Suprapubic skin (tissue), 4 donors: ENCODE results near the gene SLC49A4. TPM values are rescaled to one million over a fixed set of nuclear protein-coding genes. Genes with fewer than 3 reads are reported as not detected.

Source experiments
- DNase-seq, 2 donors: peaks; one replicate each; pipeline ENCODE4 v3.0.0-alpha.2; 2019; ENCODE audit warnings: low spot score in 2 of 2
- H3K27ac ChIP-seq: fragments of 200-600 bp; sonication (generic); one replicate; pipeline ENCODE4 v1.5.1; 2019
- H3K27me3 ChIP-seq: fragments of 200-600 bp; sonication (generic); one replicate; pipeline ENCODE4 v1.5.1; 2019
- H3K36me3 ChIP-seq: fragments of 200-600 bp; sonication (generic); one replicate; pipeline ENCODE4 v1.5.1; 2019
- H3K4me1 ChIP-seq: fragments of 200-600 bp; sonication (generic); one replicate; pipeline ENCODE4 v1.5.1; 2019
- H3K4me3 ChIP-seq: fragments of 200-600 bp; sonication (generic); one replicate; pipeline ENCODE4 v1.5.1; 2019; ENCODE audit warnings: mild to moderate bottlenecking
- H3K9me3 ChIP-seq: fragments of 200-600 bp; sonication (generic); one replicate; pipeline ENCODE4 v1.5.1; 2019
- CTCF ChIP-seq, 2 donors: fragments of 200-600 bp in 1 of 2; fragments of 450-650 bp in 1 of 2; sonication (generic) in 1 of 2; IDR thresholded peaks; one replicate each; pipeline ENCODE4 v1.5.1; 2016 to 2019; ENCODE audit warnings: antibody characterized with exemption in 2 of 2, mild to moderate bottlenecking in 1 of 2, moderate library complexity in 1 of 2
- EP300 ChIP-seq: sonication (generic); formaldehyde crosslinking; IDR thresholded peaks from one replicate; pipeline ENCODE4 v1.6.1; 2017; ENCODE audit warnings: antibody characterized with exemption
- POLR2A ChIP-seq, 2 donors: fragments of 450-650 bp; IDR thresholded peaks; one replicate each; pipeline ENCODE4 v1.6.1; 2017; ENCODE audit warnings: antibody characterized with exemption in 2 of 2, mild to moderate bottlenecking in 2 of 2, moderate library complexity in 2 of 2
- POLR2AphosphoS5 ChIP-seq, 3 donors: sonication (generic); formaldehyde crosslinking; IDR thresholded peaks; one replicate each; pipeline ENCODE4 v1.6.1; 2017; ENCODE audit warnings: antibody characterized with exemption in 3 of 3
- WGBS: methylation state at CpG from one replicate; pipeline ENCODE4 v1.1.5; 2018; 5-methylcytosine and 5-hydroxymethylcytosine counted together
- total RNA-seq, 4 donors: library from RNA; depleted of rRNA; stranded (reverse); fragments of >200 nt; gene quantifications; one replicate each; pipeline ENCODE4 v1.1.0, GENCODE V29; 2016

SLC49A4 gene
- total RNA-seq, 4 donors from 2014 or later, result 20.9 to 34.0 (median 32.1) TPM

- no peak for TF ChIP-seq CTCF (IDR thresholded peaks at IDR 0.05)
- TF ChIP-seq POLR2AphosphoS5 (IDR thresholded peaks at IDR 0.05), result no peak
- TF ChIP-seq POLR2A (IDR thresholded peaks at IDR 0.05), result no peak
- TF ChIP-seq EP300, result no peak
- no peak overlapping the region for H3K4me3 ChIP-seq
- no peak overlapping the region for H3K27ac ChIP-seq
- 96% methylated on average over 2 of the region's 2 CpGs for WGBS
- H3K4me1 ChIP-seq, result peaks cover 5% of the 10 kb centered on the region
- no peaks in the 10 kb centered on the region for H3K9me3 ChIP-seq
- no peak for DNase-seq
- peaks cover 33% of the 10 kb centered on the region for H3K36me3 ChIP-seq
- no peaks in the 10 kb centered on the region for H3K27me3 ChIP-seq
Measured at GRCh38 chr3:122755491-122755890, 39.4 kb upstream of the SLC49A4 start.

DNA sequence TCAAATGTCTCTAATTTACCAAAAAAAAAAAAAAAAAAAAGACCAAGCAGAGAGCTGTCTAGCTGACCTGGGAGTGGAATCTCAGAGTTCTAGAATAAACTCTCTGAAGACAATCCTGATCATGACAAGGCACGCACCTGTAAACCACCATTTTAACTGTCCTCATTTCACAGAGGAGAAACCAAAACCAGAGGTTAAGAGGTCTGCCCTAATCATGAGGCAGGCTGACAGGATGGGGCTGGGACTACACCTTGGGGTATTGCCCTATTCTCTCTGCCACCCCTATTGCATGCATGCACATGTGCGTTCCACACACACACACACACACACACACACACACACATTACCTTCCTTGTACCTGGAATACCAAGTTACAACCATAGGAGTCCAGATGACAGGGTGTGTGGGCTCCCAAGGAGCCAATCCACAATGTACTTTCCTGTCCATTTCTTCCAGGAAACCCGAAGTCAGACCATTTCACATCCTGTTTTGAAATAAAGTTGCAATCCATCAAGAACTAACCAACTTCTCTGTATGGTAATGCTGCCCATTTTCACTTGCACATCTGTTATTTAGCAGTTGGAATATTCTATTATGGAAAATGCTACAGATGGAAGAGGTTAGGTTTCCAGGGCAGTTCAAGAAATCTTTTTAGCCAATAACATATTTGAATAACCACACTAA lies 35.9 kb upstream of the SLC49A4 start:
- Histone ChIP-seq H3K36me3 (peaks cover 11% of the 10 kb centered on the region), H3K27me3 (no peaks in the 10 kb centered on the region), H3K9me3 (no peaks in the 10 kb centered on the region), H3K27ac (no peak overlapping the region), H3K4me1 (peaks cover 5% of the 10 kb centered on the region), H3K4me3 (no peak overlapping the region)
- TF ChIP-seq POLR2A (IDR thresholded peaks at IDR 0.05) (no peak), CTCF (IDR thresholded peaks at IDR 0.05) (no peak), EP300 (no peak), POLR2AphosphoS5 (IDR thresholded peaks at IDR 0.05) (no peak)
- 77% methylated on average over 3 of the region's 3 CpGs for WGBS
- DNase-seq, result no peak

DNA sequence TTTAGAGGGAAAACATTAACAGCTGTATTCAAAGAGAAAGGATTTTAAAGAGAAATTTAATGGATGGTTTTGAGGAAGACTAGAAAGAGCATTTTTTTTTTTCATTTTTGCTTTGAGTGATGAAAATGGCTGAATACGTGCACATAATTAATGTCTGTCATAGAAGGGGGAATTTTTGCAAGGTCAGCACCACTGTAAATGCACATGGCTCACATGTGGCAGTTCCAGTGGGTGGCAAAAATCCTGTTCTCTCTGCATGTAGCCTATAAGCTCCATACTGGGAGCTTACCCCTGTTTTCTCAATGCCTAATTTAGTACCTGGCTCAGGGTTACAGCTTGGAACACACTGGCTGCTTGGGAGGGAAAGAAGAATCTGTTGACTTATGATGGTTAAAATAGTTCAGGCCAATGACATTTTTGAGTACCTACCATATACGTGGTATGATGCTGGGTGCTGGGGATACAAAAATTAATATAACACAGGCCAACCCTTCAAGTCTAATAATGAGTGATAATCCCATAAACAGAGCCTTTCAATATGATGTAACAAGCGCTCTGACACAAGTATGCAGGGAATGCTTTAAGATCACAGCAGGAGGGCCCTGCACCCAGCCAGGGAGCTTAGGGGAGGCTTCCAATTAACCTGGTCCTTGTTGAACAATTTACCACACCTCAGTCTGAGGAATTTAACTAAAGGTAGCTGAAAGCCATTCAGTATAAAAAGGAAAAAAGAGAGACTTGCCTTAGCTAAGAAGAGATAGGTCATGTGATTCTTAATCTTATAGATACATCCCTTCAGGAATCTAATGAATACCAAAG lies 34.2 kb upstream of the SLC49A4 start:
- Histone ChIP-seq H3K4me1 (peaks cover 5% of the 10 kb centered on the region), H3K36me3 (no peaks in the 10 kb centered on the region), H3K9me3 (no peaks in the 10 kb centered on the region), H3K27ac (no peak overlapping the region), H3K27me3 (no peaks in the 10 kb centered on the region), H3K4me3 (no peak overlapping the region)
- TF ChIP-seq POLR2A (IDR thresholded peaks at IDR 0.05), result no peak
- TF ChIP-seq EP300, result no peak
- no peak for TF ChIP-seq POLR2AphosphoS5 (IDR thresholded peaks at IDR 0.05)
- TF ChIP-seq CTCF (IDR thresholded peaks at IDR 0.05), result no peak
- WGBS, result 84% methylated on average over 3 of the region's 3 CpGs
- no peak for DNase-seq

DNA sequence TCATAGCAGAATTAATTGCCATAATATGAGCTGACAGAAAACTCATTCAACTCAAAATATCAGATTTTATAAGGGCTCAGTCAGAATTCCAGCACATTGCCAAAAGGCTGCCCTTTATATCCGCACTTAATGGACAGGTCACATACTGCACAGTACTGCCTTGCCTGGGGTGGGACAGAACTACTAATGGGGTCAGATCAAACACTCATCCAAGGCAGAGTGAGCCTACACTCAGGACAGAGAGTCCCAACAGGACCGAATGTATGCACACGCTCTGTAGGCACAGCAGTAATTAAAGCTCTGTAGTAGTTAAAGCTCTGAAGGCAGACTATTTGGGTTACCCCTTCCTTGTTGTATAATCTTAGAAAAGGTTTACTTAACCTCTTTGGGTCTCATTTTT lies 28.4 kb upstream of the SLC49A4 start:
- WGBS, result 95% methylated on average over 3 of the region's 3 CpGs
- DNase-seq, result no peak
- Histone ChIP-seq H3K36me3 (peaks cover 3% of the 10 kb centered on the region), H3K27me3 (no peaks in the 10 kb centered on the region), H3K9me3 (no peaks in the 10 kb centered on the region), H3K4me1 (peaks cover 4% of the 10 kb centered on the region), H3K4me3 (no peak overlapping the region), H3K27ac (no peak overlapping the region)
- TF ChIP-seq POLR2AphosphoS5 (IDR thresholded peaks at IDR 0.05), result no peak
- no peak for TF ChIP-seq CTCF (IDR thresholded peaks at IDR 0.05)
- TF ChIP-seq POLR2A (IDR thresholded peaks at IDR 0.05), result no peak
- TF ChIP-seq EP300, result no peak
